ENCODE data around the gene LMNA.
A peak's percentile ranks its signal among the peaks of the same experiment; 100 is the strongest.

The LMNA gene

GRCh38 chr1:156152628-156153027 lies 38.1 kb downstream of the LMNA start:
- TF ChIP-seq GATA1 (IDR thresholded peaks at IDR 0.05; ENCODE audit: low read depth, low read length) (no peak), POLR2A (IDR thresholded peaks at IDR 0.05; ENCODE audit: low read length) (no peak)
- DNase-seq: no peak

GRCh38 chr1:156153362-156153761 lies 38.9 kb downstream of the LMNA start, which contains the start of gene SEMA4A:
SEMA4A (plus strand) TSS chr1:156153585; CDS start chr1:156154579, 994 bp downstream.
- TF ChIP-seq POLR2A (IDR thresholded peaks at IDR 0.05; ENCODE audit: low read length) (no peak), GATA1 (IDR thresholded peaks at IDR 0.05; ENCODE audit: low read depth, low read length) (no peak)
- DNase-seq: no peak

GRCh38 chr1:156154317-156154749 lies 39.8 kb downstream of the LMNA start:
- TF ChIP-seq GATA1 (IDR thresholded peaks at IDR 0.05; ENCODE audit: low read depth, low read length) (no peak), POLR2A (IDR thresholded peaks at IDR 0.05; ENCODE audit: low read length) (no peak)
- peak in 1 of 2 experiments; percentile 30 for DNase-seq

GRCh38 chr1:156155756-156156510 lies 41.4 kb downstream of the LMNA start:
- peak; percentile 20 to 36 for DNase-seq
- TF ChIP-seq POLR2A (IDR thresholded peaks at IDR 0.05; ENCODE audit: low read length) (no peak), GATA1 (IDR thresholded peaks at IDR 0.05; ENCODE audit: low read depth, low read length) (no peak)

GRCh38 chr1:156157506-156157905 lies 43.0 kb downstream of the LMNA start:
- TF ChIP-seq GATA1 (IDR thresholded peaks at IDR 0.05; ENCODE audit: low read depth, low read length): no peak
- no peak for TF ChIP-seq POLR2A (IDR thresholded peaks at IDR 0.05; ENCODE audit: low read length)
- DNase-seq: no peak

GRCh38 chr1:156157966-156158365 lies 43.5 kb downstream of the LMNA start:
- TF ChIP-seq POLR2A (IDR thresholded peaks at IDR 0.05; ENCODE audit: low read length) (no peak), GATA1 (IDR thresholded peaks at IDR 0.05; ENCODE audit: low read depth, low read length) (no peak)
- no peak for DNase-seq

GRCh38 chr1:156160000-156160742 lies 45.7 kb downstream of the LMNA start:
- no peak for DNase-seq
- TF ChIP-seq GATA1 (IDR thresholded peaks at IDR 0.05; ENCODE audit: low read depth, low read length) (no peak), POLR2A (IDR thresholded peaks at IDR 0.05; ENCODE audit: low read length) (no peak)

- TF ChIP-seq GATA1 (IDR thresholded peaks at IDR 0.05; ENCODE audit: low read depth, low read length) (no peak), POLR2A (IDR thresholded peaks at IDR 0.05; ENCODE audit: low read length) (no peak)
These were observed 46.2 kb downstream of the LMNA start for GRCh38 chr1:156160743-156161171.

GRCh38 chr1:156162430-156163037 lies 48.0 kb downstream of the LMNA start:
- no peak for DNase-seq

More at GRCh38 chr1:156160743-156161171, 46.2 kb downstream of the LMNA start:
- DNase-seq: peak; percentile 81

GRCh38 chr1:156163712-156164111 lies 49.2 kb downstream of the LMNA start:
- TF ChIP-seq GATA1 (IDR thresholded peaks at IDR 0.05; ENCODE audit: low read depth, low read length) (no peak), POLR2A (IDR thresholded peaks at IDR 0.05; ENCODE audit: low read length) (no peak)
- no peak for DNase-seq

More at GRCh38 chr1:156162430-156163037, 48.0 kb downstream of the LMNA start:
- TF ChIP-seq GATA1 (IDR thresholded peaks at IDR 0.05; ENCODE audit: low read depth, low read length): no peak
- TF ChIP-seq POLR2A (IDR thresholded peaks at IDR 0.05; ENCODE audit: low read length): no peak

- no peak for DNase-seq
These were observed 49.8 kb downstream of the LMNA start for GRCh38 chr1:156164125-156164831.

GRCh38 chr1:156165083-156165482 lies 50.6 kb downstream of the LMNA start:
- TF ChIP-seq GATA1 (IDR thresholded peaks at IDR 0.05; ENCODE audit: low read depth, low read length) (no peak), POLR2A (IDR thresholded peaks at IDR 0.05; ENCODE audit: low read length) (no peak)
- DNase-seq: no peak

More at GRCh38 chr1:156164125-156164831, 49.8 kb downstream of the LMNA start:
- no peak for TF ChIP-seq POLR2A (IDR thresholded peaks at IDR 0.05; ENCODE audit: low read length)
- TF ChIP-seq GATA1 (IDR thresholded peaks at IDR 0.05; ENCODE audit: low read depth, low read length): no peak

GRCh38 chr1:156167536-156167935 lies 53.0 kb downstream of the LMNA start:
- DNase-seq: no peak
- no peak for TF ChIP-seq GATA1 (IDR thresholded peaks at IDR 0.05; ENCODE audit: low read depth, low read length)
- no peak for TF ChIP-seq POLR2A (IDR thresholded peaks at IDR 0.05; ENCODE audit: low read length)

Measured in erythroblast (primary cell).